HK-2 (cell line): Measurements from ENCODE around the gene NSMCE4A.
"Not testable (repeated sequence)": the region's sequence is repeated elsewhere in the genome, so short reads cannot be mapped to it uniquely, and the experiment has no call there.

Experiments
- DNase-seq: peaks from one replicate; pipeline ENCODE4 v3.0.0-alpha.2; 2018; ENCODE audit not compliant: unreplicated experiment

NSMCE4A gene

DNA sequence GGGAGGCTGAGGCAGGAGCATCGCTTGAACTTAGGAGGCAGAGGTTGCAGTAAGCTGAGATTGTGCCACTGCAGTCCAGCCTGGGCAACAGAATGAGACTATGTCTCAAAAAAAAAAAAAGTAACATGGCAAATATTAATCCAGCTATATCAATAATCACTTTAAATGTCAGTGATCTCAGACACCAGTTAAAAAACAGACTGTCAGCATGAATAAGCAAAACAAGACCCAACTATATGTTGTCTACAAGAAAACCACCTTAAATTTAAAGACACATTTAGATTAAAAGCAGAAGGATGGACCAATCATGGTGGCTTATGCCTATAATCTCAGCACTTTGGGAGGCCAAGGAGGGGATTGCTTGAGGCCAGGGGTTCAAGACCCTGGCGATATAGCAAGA, 38.7 kb downstream of the NSMCE4A start:
- DNase-seq: no peak

- DNase-seq: no peak
These were observed 39.3 kb downstream of the NSMCE4A start for GRCh38 chr10:121935702-121936101.

DNA sequence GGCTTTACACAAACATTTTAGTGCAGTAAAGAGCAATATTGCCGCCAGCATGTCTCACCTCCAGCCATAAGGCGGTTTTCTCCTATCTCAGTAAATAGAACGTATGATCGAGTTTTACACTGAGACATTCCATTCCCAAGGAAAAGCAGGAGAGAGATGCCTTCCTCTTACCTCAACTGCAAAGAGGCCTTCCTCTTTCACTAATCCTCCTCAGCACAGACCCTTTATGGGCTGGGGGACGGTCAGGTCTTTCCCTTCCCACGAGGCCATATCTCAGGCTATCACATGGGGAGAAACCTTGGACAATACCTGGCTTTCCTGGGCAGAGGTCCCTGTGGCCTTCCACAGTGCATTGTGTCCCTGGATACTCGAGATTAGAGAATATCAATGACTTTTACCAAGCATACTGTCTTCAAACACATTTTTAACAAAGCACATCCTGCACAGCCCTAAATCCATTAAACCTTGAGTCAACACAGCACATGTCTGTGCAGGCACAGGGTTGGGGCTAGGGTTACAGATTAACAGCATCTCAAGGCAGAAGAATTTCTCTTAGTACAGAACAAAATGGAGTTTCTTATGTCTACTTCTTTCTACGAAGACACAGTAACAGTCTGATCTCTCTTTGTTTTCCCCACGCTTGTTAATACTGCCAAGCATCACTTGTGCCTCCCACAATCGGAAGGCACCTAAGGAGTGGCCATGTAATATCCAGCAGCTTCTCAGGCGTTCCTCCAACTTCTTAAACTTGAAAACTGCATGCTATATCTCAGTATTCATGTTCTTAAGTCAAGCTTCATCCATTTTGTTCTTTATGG, 44.5 kb downstream of the NSMCE4A start:
- DNase-seq: not testable (repeated sequence)

DNA sequence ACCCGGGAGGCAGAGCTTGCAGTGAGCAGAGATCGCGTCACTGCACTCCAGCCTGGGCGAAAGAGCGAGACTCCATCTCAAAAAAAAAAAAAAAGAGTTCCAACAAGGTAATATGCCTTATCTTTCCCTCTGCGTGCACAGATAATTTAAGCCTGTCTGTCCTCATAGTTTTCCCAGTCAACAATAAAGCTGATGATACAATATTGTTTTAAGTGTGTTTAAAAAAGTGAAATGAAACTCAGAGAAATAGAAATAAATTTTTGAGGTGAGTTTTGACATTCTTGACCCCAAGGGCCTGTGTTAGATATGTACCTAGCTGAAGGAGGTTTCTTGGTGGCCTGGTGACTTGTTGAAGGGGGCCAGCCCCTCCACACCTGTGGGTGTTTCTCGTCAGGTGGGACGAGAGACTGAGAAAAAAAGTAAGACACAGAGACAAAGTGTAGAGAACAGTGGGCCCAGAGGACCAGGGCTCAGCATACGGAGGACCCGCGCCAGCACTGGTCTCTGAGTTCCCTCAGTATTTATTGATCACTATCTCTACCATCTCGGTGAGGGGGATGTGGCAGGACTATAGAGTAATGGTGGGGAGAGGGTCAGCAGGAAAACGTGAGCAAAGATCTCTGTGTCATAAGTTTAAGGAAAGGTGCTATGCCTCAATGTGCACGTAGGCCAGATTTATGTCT, 45.3 kb downstream of the NSMCE4A start:
- DNase-seq: not testable (repeated sequence)

DNA sequence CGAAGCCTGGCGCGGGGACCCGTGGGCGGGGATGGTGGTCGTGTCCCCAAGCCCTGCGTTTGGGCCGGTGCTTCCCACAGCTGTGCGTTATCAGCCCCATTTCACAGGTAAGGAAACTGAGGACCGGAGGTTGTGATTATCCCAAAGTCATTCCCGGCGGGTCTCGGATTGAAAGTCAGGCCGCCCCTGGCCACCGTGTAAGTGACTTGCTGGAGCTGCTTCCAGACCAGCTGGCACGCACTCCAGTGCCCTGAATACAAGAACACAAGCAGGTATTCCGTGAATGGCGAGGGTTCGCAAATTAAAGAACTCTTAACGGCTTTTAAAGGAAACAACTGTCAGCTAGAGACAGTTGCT, 46.5 kb downstream of the NSMCE4A start:
- DNase-seq: no peak

- peak; percentile 94 for DNase-seq
These were observed 47.0 kb downstream of the NSMCE4A start, which contains the start of gene ATE1 for GRCh38 chr10:121927841-121928527. Gene ATE1 (minus strand): TSS chr10:121928031. CDS start chr10:121927949, 82 bp downstream.

DNA sequence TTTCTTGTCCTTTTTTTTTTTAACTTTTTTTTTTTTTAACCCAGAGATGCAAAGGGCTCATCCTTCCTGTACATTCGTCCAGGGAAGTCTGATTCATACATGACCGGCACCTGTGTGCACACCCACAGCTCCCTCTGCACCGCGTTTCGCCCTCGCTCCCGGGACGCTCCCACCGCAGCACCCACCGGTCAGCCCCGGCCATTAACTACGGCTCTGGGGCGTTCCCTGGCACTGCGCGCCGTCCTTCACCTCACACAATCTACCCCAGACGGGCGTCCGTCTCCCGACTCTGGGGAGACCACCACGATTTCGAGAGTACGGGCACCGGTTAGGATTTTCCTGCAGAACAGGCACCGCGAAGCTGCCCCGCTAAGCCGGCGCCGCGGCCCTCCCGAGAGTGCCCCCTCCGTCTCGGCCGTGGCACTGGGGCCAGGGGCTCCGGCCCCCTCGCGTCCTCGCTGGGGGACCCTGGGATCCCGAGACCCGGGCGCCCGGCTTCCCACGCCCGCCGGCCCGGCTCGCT, 47.6 kb downstream of the NSMCE4A start:
- DNase-seq: peak; percentile 83

DNA sequence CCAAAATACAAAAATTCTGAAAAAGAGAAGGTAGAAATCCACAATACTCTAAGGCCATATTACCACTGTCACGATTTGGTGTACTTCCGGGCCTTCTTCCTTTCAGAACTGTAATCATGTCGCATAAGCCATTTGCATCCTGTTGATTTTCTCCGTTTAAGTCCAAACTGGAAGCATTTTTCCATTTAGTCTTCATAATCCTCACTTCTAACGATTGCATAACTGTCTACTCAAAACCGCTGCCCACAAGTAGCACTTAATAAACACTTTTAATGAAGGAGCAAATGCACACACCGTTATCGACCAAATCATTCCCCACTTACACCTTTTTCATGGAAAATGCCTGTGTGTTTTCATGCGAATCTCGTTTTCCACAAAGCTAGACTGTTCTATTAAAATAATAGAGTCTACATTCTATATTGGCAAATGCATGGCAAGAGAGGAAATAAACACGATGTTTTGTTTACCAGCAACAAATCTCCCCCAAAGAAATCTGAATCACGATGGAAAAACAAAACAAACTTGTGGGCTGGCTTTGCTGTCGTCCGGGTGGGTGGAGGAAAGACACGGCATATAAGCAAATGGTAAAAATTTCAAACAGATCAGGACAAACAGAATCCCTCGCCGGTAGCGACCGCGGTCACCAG, 48.2 kb downstream of the NSMCE4A start:
- DNase-seq: no peak

DNA sequence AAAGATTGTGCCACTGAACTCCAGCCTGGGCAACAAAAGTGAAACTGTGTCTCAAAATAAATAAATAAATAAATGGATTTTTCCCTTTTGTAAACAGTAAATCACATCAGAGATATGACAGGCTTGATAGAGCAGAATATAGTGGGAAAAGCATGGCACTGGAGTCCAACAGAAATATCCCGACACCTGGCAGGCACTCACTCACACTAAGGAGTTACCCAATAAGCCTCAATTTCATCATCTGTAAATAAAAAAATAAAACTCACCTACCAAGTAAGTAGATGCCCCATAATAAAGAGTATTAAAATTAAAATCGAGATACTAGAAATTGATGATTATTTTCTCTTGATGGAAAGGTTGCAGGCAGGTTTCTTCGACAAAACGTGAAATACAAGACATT, 48.9 kb downstream of the NSMCE4A start:
- DNase-seq: no peak

- no peak for DNase-seq
These were observed 53.6 kb downstream of the NSMCE4A start for GRCh38 chr10:121921238-121921931.

- no peak for DNase-seq
These were observed 55.4 kb downstream of the NSMCE4A start for GRCh38 chr10:121919666-121920065.

DNA sequence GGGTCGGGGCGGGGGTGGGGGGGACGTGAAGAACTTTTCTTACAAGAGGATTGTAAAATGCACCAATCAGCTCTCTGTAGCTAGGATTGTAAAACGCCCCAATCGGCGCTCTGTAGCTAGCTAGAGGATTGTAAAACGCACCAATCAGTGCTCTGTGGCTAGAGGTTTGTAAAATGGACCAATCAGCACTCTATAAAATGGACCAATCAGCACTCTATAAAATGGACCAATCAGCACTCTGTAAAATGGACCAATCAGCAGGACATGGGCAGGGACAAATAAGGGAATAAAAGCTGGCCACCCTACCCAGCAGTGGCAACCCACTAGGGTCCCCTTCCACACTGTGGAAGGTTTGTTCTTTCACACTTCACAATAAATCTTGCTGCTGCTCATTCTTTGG, 56.2 kb downstream of the NSMCE4A start:
- DNase-seq: not testable (repeated sequence)

GRCh38 chr10:121914661-121915060, 60.4 kb downstream of the NSMCE4A start:
- no peak for DNase-seq

- DNase-seq: no peak
These were observed 63.7 kb downstream of the NSMCE4A start for GRCh38 chr10:121911421-121911697.

GRCh38 chr10:121910673-121911420, 64.2 kb downstream of the NSMCE4A start:
- no peak for DNase-seq
